GM18508 (cell line): Measurements from ENCODE around the gene THPO.

Experiments
- ATAC-seq: cut with Tn5 transposase; IDR thresholded peaks from one replicate; pipeline ENCODE4 v1.9.1; 2021; ENCODE audit warnings: moderate number of reproducible peaks; ENCODE audit not compliant: insufficient read depth, unreplicated experiment

Gene THPO

GRCh38 chr3:184335661-184336546 lies 42.1 kb downstream of the THPO start:
- no peak for ATAC-seq

GRCh38 chr3:184335291-184335660 lies 42.7 kb downstream of the THPO start:
- no peak for ATAC-seq

- ATAC-seq: no peak
These were observed 43.4 kb downstream of the THPO start for GRCh38 chr3:184334470-184335158.

GRCh38 chr3:184333700-184334099 lies 44.3 kb downstream of the THPO start:
- no peak for ATAC-seq

- ATAC-seq: no peak
These were observed 44.8 kb downstream of the THPO start for GRCh38 chr3:184333190-184333589.

- no peak for ATAC-seq
These were observed 45.5 kb downstream of the THPO start for GRCh38 chr3:184332370-184333090.

GRCh38 chr3:184328516-184328915 lies 49.5 kb downstream of the THPO start:
- no peak for ATAC-seq

- no peak for ATAC-seq
These were observed 50.8 kb downstream of the THPO start for GRCh38 chr3:184327171-184327570.

- no peak for ATAC-seq
These were observed 52.2 kb downstream of the THPO start for GRCh38 chr3:184325715-184326369.

- ATAC-seq: no peak
These were observed 52.7 kb downstream of the THPO start for GRCh38 chr3:184325269-184325668.

- no peak for ATAC-seq
These were observed 54.3 kb downstream of the THPO start for GRCh38 chr3:184323696-184324095.

- no peak for ATAC-seq
These were observed 55.1 kb downstream of the THPO start for GRCh38 chr3:184322731-184323487.
